ENCODE data around the gene CLDN8. TPM values are rescaled to one million over a fixed set of nuclear protein-coding genes. Genes with fewer than 3 reads are reported as not detected.

Gene CLDN8
- total RNA-seq (2022; extraction: Qiagen RNA extraction), result not detected in 5 replicates

DNA sequence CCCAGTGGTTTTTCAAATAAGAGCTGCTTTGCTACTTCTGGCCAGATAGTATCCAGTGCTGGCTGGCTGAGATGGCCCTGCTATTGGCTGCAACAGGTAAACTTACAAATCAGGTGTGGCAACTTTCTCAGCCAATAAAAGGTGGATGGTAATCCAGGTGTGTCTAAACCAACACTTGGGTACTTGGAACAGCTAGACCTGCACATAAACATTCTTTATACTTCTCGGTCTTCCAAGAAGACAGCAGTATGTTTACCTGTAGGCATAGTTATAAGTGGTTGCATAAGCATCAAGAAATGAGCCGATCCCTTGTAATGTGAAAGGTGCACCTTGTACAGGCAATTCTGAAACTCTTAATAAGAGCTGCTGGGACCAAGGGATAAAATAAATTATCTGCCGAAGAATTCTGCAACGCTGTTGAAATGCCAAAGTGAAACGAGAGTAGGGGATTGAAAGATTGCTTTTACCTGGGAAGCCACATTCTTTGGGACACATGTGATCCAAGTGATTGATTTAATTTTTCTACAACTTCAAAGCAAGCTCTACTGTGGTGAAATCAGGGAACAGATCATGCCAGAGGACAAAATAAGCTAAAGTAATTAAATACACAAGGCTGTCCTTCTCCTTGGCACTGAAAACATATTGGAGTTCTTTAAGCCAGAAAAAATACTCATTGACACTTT is at the start of gene CLDN8:
Gene CLDN8, minus strand, starts transcription at position 57 of the 683 bp plus-strand sequence. CDS start 172 bp downstream, outside the sequence.

DNA sequence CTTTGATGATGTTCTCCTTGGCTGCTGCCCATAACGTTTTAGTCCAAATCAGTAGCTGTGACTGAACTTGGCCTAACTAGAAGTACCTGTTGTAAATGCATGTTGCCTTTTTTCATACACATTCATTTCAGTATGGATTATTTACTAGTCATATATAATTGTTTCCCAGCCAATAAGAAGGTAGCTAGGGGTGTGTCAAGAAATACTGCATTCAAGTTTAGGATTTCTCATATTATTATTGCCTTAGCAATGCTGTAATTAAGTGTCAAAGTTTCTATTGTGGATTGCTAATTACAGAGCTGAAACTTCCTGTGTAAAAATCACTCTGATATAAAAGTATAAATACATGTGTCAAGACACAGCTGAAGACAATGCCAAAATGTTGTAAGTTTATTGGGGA is 49.2 kb downstream of the CLDN8 start, which contains the start of gene CLDN17:
Gene CLDN17, minus strand, starts transcription at position 101 of the 400 bp plus-strand sequence. CDS start 188 bp downstream, outside the sequence.

Other genes with a start within 250 kb of the CLDN8 start
- not detected in 5 replicates for gene CLDN17, start 49.3 kb downstream of the CLDN8 start, total RNA-seq (2022; extraction: Qiagen RNA extraction)
- gene KRTAP24-1, start 66.9 kb upstream of the CLDN8 start, total RNA-seq (2022; extraction: Qiagen RNA extraction), result not detected in 5 replicates
- gene KRTAP25-1, start 73.4 kb upstream of the CLDN8 start, total RNA-seq (2022; extraction: Qiagen RNA extraction), result not detected in 5 replicates
- gene KRTAP26-1, start 104.2 kb upstream of the CLDN8 start, total RNA-seq (2022; extraction: Qiagen RNA extraction), result not detected in 5 replicates
- gene KRTAP27-1, start 121.6 kb upstream of the CLDN8 start, total RNA-seq (2022; extraction: Qiagen RNA extraction), result not detected in 5 replicates
- not detected in 5 replicates for gene KRTAP23-1, start 132.5 kb upstream of the CLDN8 start, total RNA-seq (2022; extraction: Qiagen RNA extraction)
- gene KRTAP13-2, start 156.2 kb upstream of the CLDN8 start, total RNA-seq (2022; extraction: Qiagen RNA extraction), result not detected in 5 replicates
- not detected in 5 replicates for gene KRTAP13-1, start 179.9 kb upstream of the CLDN8 start, total RNA-seq (2022; extraction: Qiagen RNA extraction)
- gene KRTAP13-3, start 209.8 kb upstream of the CLDN8 start, total RNA-seq (2022; extraction: Qiagen RNA extraction), result not detected in 5 replicates
- not detected in 5 replicates for gene KRTAP13-4, start 214.1 kb upstream of the CLDN8 start, total RNA-seq (2022; extraction: Qiagen RNA extraction)
- not detected in 5 replicates for gene KRTAP15-1, start 224.2 kb upstream of the CLDN8 start, total RNA-seq (2022; extraction: Qiagen RNA extraction)